Measurements from ENCODE around the gene UMOD. TPM values are rescaled to one million over a fixed set of nuclear protein-coding genes. Genes with fewer than 3 reads are reported as not detected.

UMOD gene
- total RNA-seq, 4 donors from 2014 or later, result not detected

DNA sequence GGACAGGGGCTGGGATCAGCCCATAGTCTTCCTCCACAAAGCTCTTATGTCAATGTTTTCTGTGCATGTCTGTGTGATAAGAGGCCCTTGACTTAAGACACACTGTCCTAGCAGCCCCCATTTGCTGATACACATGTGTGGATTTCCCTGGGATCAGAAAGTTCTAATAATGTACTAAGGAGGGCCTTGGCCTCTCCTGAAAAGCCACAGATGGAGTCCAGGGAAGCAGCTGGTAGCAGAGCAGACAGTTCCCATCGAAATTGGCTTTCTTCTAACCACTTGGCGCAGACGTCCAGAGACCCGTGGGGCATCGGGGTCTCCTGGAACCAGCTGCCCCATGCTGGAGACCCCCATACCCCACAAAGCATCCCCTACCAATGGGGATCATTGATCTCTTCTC lies 20.9 kb downstream of the UMOD start:
- Histone ChIP-seq H3K36me3 (no peaks in the 10 kb centered on the region), H3K4me1 (no peaks in the 10 kb centered on the region), H3K9me3 (no peaks in the 10 kb centered on the region), H3K27ac (no peak overlapping the region), H3K27me3 (no peaks in the 10 kb centered on the region), H3K4me3 (no peak overlapping the region)
- intact Hi-C loops (cut with DNase I; ENCODE audit: low total_unique reads), result no loop called here
- no peak for DNase-seq
- TF ChIP-seq POLR2A (IDR thresholded peaks at IDR 0.05), result no peak
- TF ChIP-seq, protein P1, sequence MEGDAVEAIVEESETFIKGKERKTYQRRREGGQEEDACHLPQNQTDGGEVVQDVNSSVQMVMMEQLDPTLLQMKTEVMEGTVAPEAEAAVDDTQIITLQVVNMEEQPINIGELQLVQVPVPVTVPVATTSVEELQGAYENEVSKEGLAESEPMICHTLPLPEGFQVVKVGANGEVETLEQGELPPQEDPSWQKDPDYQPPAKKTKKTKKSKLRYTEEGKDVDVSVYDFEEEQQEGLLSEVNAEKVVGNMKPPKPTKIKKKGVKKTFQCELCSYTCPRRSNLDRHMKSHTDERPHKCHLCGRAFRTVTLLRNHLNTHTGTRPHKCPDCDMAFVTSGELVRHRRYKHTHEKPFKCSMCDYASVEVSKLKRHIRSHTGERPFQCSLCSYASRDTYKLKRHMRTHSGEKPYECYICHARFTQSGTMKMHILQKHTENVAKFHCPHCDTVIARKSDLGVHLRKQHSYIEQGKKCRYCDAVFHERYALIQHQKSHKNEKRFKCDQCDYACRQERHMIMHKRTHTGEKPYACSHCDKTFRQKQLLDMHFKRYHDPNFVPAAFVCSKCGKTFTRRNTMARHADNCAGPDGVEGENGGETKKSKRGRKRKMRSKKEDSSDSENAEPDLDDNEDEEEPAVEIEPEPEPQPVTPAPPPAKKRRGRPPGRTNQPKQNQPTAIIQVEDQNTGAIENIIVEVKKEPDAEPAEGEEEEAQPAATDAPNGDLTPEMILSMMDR (IDR thresholded peaks at IDR 0.05), result no peak

DNA sequence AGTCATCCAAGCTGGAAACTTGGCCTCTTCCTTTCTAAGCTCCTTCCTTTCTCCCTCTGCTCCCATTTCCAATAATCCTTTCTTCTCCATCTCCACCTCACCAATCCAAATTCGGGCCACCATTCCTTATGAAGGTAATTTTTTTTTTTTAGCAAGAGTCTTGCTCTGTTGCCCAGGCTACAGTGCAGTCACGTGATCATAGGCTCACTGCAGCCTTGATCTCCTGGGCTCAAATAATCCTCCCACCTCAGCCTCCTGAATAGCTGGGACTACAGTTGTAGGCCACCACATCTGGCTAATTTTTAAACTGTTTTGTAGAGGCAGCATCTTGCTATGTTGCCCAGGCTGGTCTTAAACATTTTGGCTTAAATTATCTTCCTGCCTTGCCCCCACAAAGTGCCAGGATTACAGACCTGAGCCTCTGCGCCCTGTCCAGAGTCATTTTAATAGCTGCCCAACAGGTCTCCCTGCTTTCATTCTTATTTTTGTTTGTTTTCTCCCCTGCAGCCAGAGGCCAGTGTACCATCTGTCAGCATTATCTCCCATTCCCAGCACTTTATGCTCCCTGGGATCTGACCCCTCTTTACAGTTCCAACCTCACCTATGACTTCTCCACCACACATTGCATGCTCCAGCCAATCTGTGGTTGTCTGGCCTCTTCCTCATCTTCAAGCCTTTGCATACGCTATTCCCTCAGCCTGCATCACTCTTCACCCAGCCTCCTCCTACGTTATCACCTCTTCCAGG lies 22.9 kb downstream of the UMOD start:
- Histone ChIP-seq H3K36me3 (no peaks in the 10 kb centered on the region), H3K4me1 (no peaks in the 10 kb centered on the region), H3K4me3 (no peak overlapping the region), H3K9me3 (no peaks in the 10 kb centered on the region), H3K27ac (no peak overlapping the region), H3K27me3 (no peaks in the 10 kb centered on the region)
- no peak for DNase-seq
- intact Hi-C loops (cut with DNase I; ENCODE audit: low total_unique reads), result no loop called here
- TF ChIP-seq POLR2A (IDR thresholded peaks at IDR 0.05), result no peak
- TF ChIP-seq, protein P1 (IDR thresholded peaks at IDR 0.05), result no peak

DNA sequence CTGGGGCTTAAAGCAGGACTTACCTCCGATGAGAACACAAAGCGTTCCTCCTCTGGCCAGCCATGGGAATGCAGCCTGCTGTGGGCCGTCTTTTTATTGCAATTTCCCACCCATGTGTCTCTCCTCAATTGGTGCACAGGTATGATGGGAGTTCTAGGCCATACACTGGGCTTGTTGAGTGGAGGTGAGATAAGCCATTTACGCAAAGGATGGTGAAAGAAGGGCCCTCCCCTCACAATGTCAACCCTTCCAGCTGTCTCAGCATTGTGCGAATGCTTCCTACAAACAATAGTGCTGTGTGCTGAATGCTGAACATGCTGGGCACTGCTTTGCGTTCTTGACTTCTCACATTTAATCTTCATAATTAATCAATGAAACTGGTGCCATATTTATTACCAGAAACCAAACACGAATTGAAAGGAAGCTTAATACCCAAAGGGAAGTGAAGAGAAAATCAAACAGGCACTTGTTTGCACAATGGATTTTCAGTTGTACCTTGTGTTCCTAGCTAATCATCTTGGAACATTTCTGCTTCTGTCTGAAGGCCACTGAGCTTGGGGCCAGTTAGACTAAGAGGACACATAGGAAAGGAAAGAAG lies 25.0 kb downstream of the UMOD start, which contains the start of gene GP2:
Gene GP2 (minus strand): TSS at position 70 of the 598 bp plus-strand sequence. CDS start 1,082 bp downstream, outside the sequence.
- Histone ChIP-seq H3K36me3 (no peaks in the 10 kb centered on the region), H3K27ac (no peak within 1 kb of the TSS), H3K27me3 (no peaks in the 10 kb centered on the region), H3K4me1 (no peaks in the 10 kb centered on the region), H3K9me3 (no peaks in the 10 kb centered on the region), H3K4me3 (no peak within 1 kb of the TSS)
- TF ChIP-seq POLR2A (IDR thresholded peaks at IDR 0.05), result no peak
- TF ChIP-seq, protein P1 (IDR thresholded peaks at IDR 0.05), result no peak
- intact Hi-C loops (cut with DNase I; ENCODE audit: low total_unique reads), result no loop called here
- no peak for DNase-seq

DNA sequence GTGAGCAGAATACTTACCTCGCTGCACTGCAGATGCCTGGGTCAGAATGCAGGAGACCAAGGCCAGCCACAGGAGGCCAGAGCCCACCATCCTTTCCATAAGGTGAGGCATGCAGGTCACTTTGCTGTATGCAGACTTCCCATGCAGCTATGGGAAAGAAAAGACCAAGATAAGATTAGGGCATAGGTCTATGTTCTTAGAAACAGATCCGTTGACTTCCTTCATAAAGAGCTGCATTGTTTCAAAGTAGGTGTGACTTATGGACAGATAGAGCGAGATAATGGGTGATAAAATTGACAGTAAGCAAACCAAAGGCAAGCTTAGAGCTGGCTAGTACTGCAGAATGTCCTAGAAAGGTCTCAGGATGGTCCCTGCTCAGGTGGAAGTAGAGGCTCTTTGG lies 26.2 kb downstream of the UMOD start:
- Histone ChIP-seq H3K27ac (no peak overlapping the region), H3K36me3 (no peaks in the 10 kb centered on the region), H3K9me3 (no peaks in the 10 kb centered on the region), H3K4me3 (no peak overlapping the region), H3K27me3 (no peaks in the 10 kb centered on the region), H3K4me1 (no peaks in the 10 kb centered on the region)
- TF ChIP-seq, protein P1 (IDR thresholded peaks at IDR 0.05), result no peak
- no peak for TF ChIP-seq POLR2A (IDR thresholded peaks at IDR 0.05)
- intact Hi-C loops (cut with DNase I; ENCODE audit: low total_unique reads), result no loop called here
- no peak for DNase-seq

DNA sequence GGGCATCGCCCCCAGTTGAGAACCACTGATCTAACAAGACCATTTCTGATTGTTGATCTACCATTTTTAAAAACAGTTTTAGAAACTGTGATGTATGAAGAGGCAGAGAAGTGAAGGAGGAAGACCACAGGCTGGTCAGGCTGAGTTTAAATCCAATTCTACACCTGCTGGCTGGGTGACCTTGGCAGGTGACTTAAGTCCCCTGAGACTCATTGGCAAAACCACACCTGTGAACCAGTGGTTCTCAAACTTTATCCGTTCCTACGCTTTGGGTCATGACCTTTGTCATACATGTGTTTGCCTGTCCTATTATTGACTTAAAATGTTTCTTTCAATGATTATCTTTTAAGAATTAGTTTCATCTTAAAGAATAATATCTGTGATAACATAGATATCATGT lies 27.5 kb downstream of the UMOD start:
- DNase-seq, result no peak

More for the DNA sequence above, 27.5 kb downstream of the UMOD start:
- intact Hi-C loops (cut with DNase I; ENCODE audit: low total_unique reads), result no loop called here
- H3K4me1 ChIP-seq, result no peaks in the 10 kb centered on the region
- no peak overlapping the region for H3K4me3 ChIP-seq
- no peak overlapping the region for H3K27ac ChIP-seq
- no peaks in the 10 kb centered on the region for H3K27me3 ChIP-seq
- no peak for TF ChIP-seq POLR2A (IDR thresholded peaks at IDR 0.05)
- TF ChIP-seq, protein P1 (IDR thresholded peaks at IDR 0.05), result no peak
- H3K9me3 ChIP-seq, result no peaks in the 10 kb centered on the region
- no peaks in the 10 kb centered on the region for H3K36me3 ChIP-seq

Data from uterus (tissue), 4 donors.